ENCODE measurements around the gene CFAP54. TPM values are rescaled to one million over a fixed set of nuclear protein-coding genes. Genes with fewer than 3 reads are reported as not detected.
"Not testable (repeated sequence)": the region's sequence is repeated elsewhere in the genome, so short reads cannot be mapped to it uniquely, and the experiment has no call there.

CFAP54 gene
- polyA plus RNA-seq, 1 donor from 2014 or later = 1.1 TPM

GRCh38 chr12:96604374-96604773, 115.0 kb downstream of the CFAP54 start:
- not testable (repeated sequence) for H3K9me2 ChIP-seq (ENCODE audit: insufficient read depth, low read length); H3K27me3 ChIP-seq (ENCODE audit: insufficient read depth, low read depth, low read length); H2AFZ ChIP-seq (ENCODE audit: low read depth, low read length); H3K4me2 ChIP-seq (ENCODE audit: low read length); H3F3A ChIP-seq (ENCODE audit: insufficient read depth, low read length, poor library complexity, severe bottlenecking); H3K4me3 ChIP-seq (ENCODE audit: low read length); H3K79me2 ChIP-seq (replicated peaks; ENCODE audit: insufficient read depth, low read length); H3K27ac ChIP-seq (ENCODE audit: low read length); H3K9ac ChIP-seq (ENCODE audit: low read length); H4K20me1 ChIP-seq (ENCODE audit: insufficient read depth); H3K9me3 ChIP-seq (ENCODE audit: low read length); H3K36me3 ChIP-seq (ENCODE audit: insufficient read depth, low read length)

- no peaks in the 10 kb centered on the region for H3K9me3 ChIP-seq (ENCODE audit: low read length)
- no peak overlapping the region for H2AFZ ChIP-seq (ENCODE audit: low read depth, low read length)
- no peaks in the 10 kb centered on the region for H3F3A ChIP-seq (ENCODE audit: insufficient read depth, low read length, poor library complexity, severe bottlenecking)
- H4K20me1 ChIP-seq (ENCODE audit: insufficient read depth) = no peaks in the 10 kb centered on the region
- no peak overlapping the region for H3K9ac ChIP-seq (ENCODE audit: low read length)
- TF ChIP-seq EP300 (conservative IDR thresholded peaks at IDR 0.05; ENCODE audit: poor library complexity, severe bottlenecking) = no peak
- no peak for TF ChIP-seq MXI1 (conservative IDR thresholded peaks at IDR 0.05; ENCODE audit: poor library complexity, severe bottlenecking)
- no peak overlapping the region for H3K4me3 ChIP-seq (ENCODE audit: low read length)
- H3K27me3 ChIP-seq (ENCODE audit: insufficient read depth, low read depth, low read length) = no peaks in the 10 kb centered on the region
- H3K27ac ChIP-seq (ENCODE audit: low read length) = no peak overlapping the region
- no peak overlapping the region for H3K4me2 ChIP-seq (ENCODE audit: low read length)
- H3K9me2 ChIP-seq (ENCODE audit: insufficient read depth, low read length) = no peaks in the 10 kb centered on the region
- no peaks in the 10 kb centered on the region for H3K36me3 ChIP-seq (ENCODE audit: insufficient read depth, low read length)
- H3K79me2 ChIP-seq (replicated peaks; ENCODE audit: insufficient read depth, low read length) = no peaks in the 10 kb centered on the region
Measured at GRCh38 chr12:96605684-96606083, 116.3 kb downstream of the CFAP54 start.

DNA sequence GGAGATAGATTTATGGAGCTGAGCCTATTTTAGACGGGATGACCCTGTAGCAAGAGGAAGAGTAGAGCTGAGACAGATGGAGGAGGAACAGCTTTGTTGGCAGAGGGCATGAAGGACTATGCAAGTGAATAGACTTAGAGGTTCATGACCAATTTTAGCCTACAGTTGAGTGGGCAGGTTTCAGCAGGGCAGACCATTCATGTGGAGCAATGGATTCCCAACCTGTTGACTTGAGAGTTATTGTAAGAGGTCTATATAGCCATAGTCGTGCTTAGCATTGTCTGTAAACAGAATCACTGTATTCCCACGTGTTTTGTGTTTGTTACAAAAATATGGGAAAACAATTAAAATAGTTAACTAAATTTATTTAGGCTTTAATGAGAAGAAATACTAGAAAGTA, 116.8 kb downstream of the CFAP54 start:
- no peak overlapping the region for H3K4me2 ChIP-seq (ENCODE audit: low read length)
- H4K20me1 ChIP-seq (ENCODE audit: insufficient read depth) = no peaks in the 10 kb centered on the region
- H3K9ac ChIP-seq (ENCODE audit: low read length) = no peak overlapping the region
- no peaks in the 10 kb centered on the region for H3K79me2 ChIP-seq (replicated peaks; ENCODE audit: insufficient read depth, low read length)
- no peaks in the 10 kb centered on the region for H3K9me2 ChIP-seq (ENCODE audit: insufficient read depth, low read length)
- H3K9me3 ChIP-seq (ENCODE audit: low read length) = no peaks in the 10 kb centered on the region
- H3F3A ChIP-seq (ENCODE audit: insufficient read depth, low read length, poor library complexity, severe bottlenecking) = no peaks in the 10 kb centered on the region
- TF ChIP-seq SMC3 (conservative IDR thresholded peaks at IDR 0.05; ENCODE audit: poor library complexity) (no peak), EP300 (conservative IDR thresholded peaks at IDR 0.05; ENCODE audit: poor library complexity, severe bottlenecking) (no peak), MXI1 (conservative IDR thresholded peaks at IDR 0.05; ENCODE audit: poor library complexity, severe bottlenecking) (no peak), TAF1 (IDR thresholded peaks at IDR 0.05; ENCODE audit: low read depth) (no peak), POLR2AphosphoS5 (IDR thresholded peaks at IDR 0.05) (no peak), EZH2 (IDR thresholded peaks at IDR 0.05; ENCODE audit: borderline replicate concordance, insufficient read depth, low read length, poor library complexity, severe bottlenecking) (no peak), RAD21 (conservative IDR thresholded peaks at IDR 0.05) (no peak)
- TF ChIP-seq, protein P1, sequence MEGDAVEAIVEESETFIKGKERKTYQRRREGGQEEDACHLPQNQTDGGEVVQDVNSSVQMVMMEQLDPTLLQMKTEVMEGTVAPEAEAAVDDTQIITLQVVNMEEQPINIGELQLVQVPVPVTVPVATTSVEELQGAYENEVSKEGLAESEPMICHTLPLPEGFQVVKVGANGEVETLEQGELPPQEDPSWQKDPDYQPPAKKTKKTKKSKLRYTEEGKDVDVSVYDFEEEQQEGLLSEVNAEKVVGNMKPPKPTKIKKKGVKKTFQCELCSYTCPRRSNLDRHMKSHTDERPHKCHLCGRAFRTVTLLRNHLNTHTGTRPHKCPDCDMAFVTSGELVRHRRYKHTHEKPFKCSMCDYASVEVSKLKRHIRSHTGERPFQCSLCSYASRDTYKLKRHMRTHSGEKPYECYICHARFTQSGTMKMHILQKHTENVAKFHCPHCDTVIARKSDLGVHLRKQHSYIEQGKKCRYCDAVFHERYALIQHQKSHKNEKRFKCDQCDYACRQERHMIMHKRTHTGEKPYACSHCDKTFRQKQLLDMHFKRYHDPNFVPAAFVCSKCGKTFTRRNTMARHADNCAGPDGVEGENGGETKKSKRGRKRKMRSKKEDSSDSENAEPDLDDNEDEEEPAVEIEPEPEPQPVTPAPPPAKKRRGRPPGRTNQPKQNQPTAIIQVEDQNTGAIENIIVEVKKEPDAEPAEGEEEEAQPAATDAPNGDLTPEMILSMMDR (IDR thresholded peaks at IDR 0.05; ENCODE audit: poor library complexity, severe bottlenecking) = no peak
- TF ChIP-seq, protein P2, sequence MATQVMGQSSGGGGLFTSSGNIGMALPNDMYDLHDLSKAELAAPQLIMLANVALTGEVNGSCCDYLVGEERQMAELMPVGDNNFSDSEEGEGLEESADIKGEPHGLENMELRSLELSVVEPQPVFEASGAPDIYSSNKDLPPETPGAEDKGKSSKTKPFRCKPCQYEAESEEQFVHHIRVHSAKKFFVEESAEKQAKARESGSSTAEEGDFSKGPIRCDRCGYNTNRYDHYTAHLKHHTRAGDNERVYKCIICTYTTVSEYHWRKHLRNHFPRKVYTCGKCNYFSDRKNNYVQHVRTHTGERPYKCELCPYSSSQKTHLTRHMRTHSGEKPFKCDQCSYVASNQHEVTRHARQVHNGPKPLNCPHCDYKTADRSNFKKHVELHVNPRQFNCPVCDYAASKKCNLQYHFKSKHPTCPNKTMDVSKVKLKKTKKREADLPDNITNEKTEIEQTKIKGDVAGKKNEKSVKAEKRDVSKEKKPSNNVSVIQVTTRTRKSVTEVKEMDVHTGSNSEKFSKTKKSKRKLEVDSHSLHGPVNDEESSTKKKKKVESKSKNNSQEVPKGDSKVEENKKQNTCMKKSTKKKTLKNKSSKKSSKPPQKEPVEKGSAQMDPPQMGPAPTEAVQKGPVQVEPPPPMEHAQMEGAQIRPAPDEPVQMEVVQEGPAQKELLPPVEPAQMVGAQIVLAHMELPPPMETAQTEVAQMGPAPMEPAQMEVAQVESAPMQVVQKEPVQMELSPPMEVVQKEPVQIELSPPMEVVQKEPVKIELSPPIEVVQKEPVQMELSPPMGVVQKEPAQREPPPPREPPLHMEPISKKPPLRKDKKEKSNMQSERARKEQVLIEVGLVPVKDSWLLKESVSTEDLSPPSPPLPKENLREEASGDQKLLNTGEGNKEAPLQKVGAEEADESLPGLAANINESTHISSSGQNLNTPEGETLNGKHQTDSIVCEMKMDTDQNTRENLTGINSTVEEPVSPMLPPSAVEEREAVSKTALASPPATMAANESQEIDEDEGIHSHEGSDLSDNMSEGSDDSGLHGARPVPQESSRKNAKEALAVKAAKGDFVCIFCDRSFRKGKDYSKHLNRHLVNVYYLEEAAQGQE (IDR thresholded peaks at IDR 0.05; ENCODE audit: borderline replicate concordance) = no peak
- H2AFZ ChIP-seq (ENCODE audit: low read depth, low read length) = no peak overlapping the region
- no peak overlapping the region for H3K4me3 ChIP-seq (ENCODE audit: low read length)
- no peaks in the 10 kb centered on the region for H3K36me3 ChIP-seq (ENCODE audit: insufficient read depth, low read length)
- H3K27me3 ChIP-seq (ENCODE audit: insufficient read depth, low read depth, low read length) = no peaks in the 10 kb centered on the region
- H3K27ac ChIP-seq (ENCODE audit: low read length) = no peak overlapping the region

Measured in neural cell (in vitro differentiated cells).